Measurements from ENCODE around the gene NCR2. TPM values are rescaled to one million over a fixed set of nuclear protein-coding genes. Genes with fewer than 3 reads are reported as not detected.

NCR2 gene
- total RNA-seq, 2 donors from 2014 or later: not detected

DNA sequence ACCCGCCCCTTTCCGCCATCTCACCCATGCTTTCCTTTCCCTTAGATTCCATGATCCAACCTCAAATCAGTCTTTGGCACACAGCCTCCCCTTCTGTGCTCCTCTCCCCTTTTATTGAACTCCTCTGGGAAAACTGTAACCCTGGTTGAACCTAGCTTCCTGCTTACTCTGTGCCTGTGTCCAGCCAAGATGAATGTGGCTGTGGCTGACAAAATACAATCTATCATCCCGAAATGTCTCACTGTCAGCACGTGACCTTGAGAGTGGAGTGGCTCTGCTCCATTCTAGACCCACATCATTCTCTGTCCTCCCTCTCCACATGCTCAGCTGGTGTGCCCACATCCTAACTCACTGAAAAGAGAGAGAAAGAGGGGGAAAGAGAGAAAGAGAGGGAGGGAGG lies 11.0 kb downstream of the NCR2 start:
- H3K27ac ChIP-seq: no peak overlapping the region
- H3K36me3 ChIP-seq: no peaks in the 10 kb centered on the region
- no peak for DNase-seq (ENCODE audit: low spot score)
- TF ChIP-seq, protein P1, sequence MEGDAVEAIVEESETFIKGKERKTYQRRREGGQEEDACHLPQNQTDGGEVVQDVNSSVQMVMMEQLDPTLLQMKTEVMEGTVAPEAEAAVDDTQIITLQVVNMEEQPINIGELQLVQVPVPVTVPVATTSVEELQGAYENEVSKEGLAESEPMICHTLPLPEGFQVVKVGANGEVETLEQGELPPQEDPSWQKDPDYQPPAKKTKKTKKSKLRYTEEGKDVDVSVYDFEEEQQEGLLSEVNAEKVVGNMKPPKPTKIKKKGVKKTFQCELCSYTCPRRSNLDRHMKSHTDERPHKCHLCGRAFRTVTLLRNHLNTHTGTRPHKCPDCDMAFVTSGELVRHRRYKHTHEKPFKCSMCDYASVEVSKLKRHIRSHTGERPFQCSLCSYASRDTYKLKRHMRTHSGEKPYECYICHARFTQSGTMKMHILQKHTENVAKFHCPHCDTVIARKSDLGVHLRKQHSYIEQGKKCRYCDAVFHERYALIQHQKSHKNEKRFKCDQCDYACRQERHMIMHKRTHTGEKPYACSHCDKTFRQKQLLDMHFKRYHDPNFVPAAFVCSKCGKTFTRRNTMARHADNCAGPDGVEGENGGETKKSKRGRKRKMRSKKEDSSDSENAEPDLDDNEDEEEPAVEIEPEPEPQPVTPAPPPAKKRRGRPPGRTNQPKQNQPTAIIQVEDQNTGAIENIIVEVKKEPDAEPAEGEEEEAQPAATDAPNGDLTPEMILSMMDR (IDR thresholded peaks at IDR 0.05): no peak
- H3K4me1 ChIP-seq: no peaks in the 10 kb centered on the region
- H3K27me3 ChIP-seq: no peaks in the 10 kb centered on the region
- H3K9me3 ChIP-seq: peaks cover 0 to 3% of the 10 kb centered on the region in 2 donors
- no peak overlapping the region for H3K4me3 ChIP-seq

DNA sequence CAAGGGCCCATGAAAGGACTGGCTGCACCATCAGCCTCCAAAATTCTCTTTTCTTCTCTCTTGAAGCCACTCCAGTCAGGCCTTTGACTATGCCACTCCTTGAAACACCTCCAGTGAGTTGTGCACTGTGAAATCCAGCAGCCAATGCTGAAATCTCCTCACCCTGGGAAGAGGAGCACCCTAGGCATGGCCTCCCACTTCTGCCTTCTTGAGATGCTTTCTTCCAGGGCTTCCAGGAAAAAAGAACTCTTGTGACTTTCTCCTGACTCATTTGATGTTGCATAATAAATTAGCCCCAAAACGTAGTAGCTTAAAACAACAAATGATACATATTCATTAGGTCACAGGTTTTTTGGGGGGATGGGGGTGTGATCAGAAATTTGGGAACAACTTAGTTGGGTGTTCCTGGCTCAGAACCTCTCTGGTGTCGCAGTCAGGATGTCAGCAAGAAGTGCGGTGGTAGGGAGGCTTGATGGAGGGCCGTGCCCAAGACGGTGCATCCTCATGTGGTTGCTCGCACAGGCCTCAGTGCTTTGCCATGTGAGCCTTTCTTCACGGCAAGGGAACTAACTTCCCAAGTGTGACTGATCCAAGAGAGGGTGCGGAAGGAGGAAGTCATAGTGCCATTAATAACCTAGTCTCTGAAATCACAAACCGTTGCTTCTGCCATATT lies 12.1 kb downstream of the NCR2 start:
- H3K4me1 ChIP-seq: no peaks in the 10 kb centered on the region
- no peak overlapping the region for H3K4me3 ChIP-seq
- no peaks in the 10 kb centered on the region for H3K36me3 ChIP-seq
- H3K9me3 ChIP-seq: peaks cover 0 to 3% of the 10 kb centered on the region in 2 donors
- H3K27ac ChIP-seq: no peak overlapping the region
- no peaks in the 10 kb centered on the region for H3K27me3 ChIP-seq
- DNase-seq (ENCODE audit: low spot score): peak; percentile 52
- TF ChIP-seq, protein P1 (IDR thresholded peaks at IDR 0.05): no peak

DNA sequence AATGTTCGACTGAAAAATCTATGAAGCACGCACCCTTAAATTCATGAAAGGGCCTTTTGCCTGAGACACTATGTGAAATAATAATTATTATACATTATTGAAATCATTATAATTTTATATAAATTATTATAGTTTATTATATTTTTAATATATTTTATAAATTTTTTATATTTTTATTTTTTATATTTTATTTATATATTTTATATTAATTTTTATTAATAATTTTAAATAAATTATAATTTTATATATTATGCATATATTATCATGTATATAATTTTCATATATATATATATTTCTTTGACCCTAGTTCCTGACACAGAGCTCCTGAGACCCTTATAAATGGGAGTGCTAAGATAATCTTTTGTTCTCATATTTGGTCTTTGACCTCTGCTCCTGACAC lies 13.5 kb downstream of the NCR2 start:
- no peaks in the 10 kb centered on the region for H3K27me3 ChIP-seq
- no peaks in the 10 kb centered on the region for H3K4me1 ChIP-seq
- no peak overlapping the region for H3K27ac ChIP-seq
- no peak overlapping the region for H3K4me3 ChIP-seq
- H3K9me3 ChIP-seq: peaks cover 0 to 3% of the 10 kb centered on the region in 2 donors
- no peak for DNase-seq (ENCODE audit: low spot score)
- H3K36me3 ChIP-seq: no peaks in the 10 kb centered on the region
- TF ChIP-seq, protein P1 (IDR thresholded peaks at IDR 0.05): no peak

DNA sequence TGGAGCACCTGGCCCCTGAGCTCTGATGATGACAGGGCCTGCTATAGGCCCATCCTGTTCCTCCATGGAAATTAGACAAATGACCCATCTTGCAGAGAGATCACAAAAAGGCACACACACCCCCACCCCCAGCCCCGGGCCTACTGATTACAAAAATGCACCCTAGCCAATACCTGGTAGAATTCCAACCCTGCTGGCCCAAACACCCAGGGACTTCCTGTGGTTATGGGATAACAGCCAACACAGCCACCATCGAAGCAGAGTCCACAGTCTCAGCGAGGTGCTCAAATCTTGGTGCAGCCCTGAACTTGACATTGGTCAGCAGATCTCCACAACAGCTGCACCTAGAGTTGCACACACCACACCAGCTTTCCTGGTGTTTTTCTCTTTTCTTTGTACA lies 17.0 kb downstream of the NCR2 start:
- Histone ChIP-seq H3K36me3 (no peaks in the 10 kb centered on the region), H3K27me3 (no peaks in the 10 kb centered on the region), H3K9me3 (peaks cover 0 to 3% of the 10 kb centered on the region in 2 donors), H3K4me3 (no peak overlapping the region), H3K4me1 (no peaks in the 10 kb centered on the region), H3K27ac (no peak overlapping the region)
- TF ChIP-seq, protein P1 (IDR thresholded peaks at IDR 0.05): no peak
- peak; percentile 32 for DNase-seq (ENCODE audit: low spot score)

DNA sequence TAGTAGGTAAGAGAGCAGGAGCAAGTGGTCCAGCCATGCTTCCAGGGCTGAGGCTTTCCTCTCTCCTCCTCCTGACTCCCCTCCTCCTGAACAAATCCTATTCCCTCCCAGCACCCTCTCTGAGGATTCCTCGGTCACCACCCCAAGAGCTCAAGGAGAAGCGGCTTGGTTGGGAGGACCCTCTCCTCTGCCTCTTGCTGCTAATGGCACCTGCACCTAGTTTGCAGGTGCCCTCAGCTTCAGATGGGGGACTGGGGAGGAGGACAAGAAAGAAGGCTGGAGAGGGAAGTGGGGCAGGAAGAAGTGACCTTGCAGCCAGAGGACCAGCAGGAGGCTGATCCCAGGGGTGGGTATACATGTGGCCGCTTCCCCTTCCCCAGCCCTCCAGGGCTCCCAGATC lies 17.5 kb downstream of the NCR2 start:
- Histone ChIP-seq H3K4me1 (no peaks in the 10 kb centered on the region), H3K27me3 (no peaks in the 10 kb centered on the region), H3K4me3 (no peak overlapping the region), H3K27ac (no peak overlapping the region), H3K36me3 (no peaks in the 10 kb centered on the region), H3K9me3 (peaks cover 0 to 3% of the 10 kb centered on the region in 2 donors)
- peak; percentile 5 for DNase-seq (ENCODE audit: low spot score)
- TF ChIP-seq, protein P1 (IDR thresholded peaks at IDR 0.05): no peak

DNA sequence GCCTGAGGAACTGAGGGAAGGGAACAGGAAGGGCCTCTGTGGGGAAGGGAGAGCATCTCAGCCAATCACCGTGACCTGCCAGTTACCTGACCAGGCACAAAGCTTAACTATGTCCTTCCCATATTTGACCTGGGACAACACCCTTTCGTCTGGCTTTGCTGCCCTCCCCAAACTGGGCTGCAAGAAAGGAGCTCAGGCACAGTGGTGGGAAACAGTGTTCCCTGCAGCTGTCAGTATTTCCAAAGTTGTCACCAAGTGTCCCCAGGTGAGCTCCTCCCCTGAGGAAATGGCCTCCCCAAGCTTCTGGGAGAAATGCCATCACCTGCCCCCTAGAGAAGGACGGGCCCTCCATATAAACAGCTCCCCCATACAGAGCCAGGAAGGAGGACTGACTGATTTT lies 17.9 kb downstream of the NCR2 start:
- Histone ChIP-seq H3K27ac (no peak overlapping the region), H3K4me3 (no peak overlapping the region), H3K36me3 (no peaks in the 10 kb centered on the region), H3K4me1 (no peaks in the 10 kb centered on the region), H3K9me3 (peaks cover 0 to 3% of the 10 kb centered on the region in 2 donors), H3K27me3 (no peaks in the 10 kb centered on the region)
- TF ChIP-seq, protein P1 (IDR thresholded peaks at IDR 0.05): no peak
- DNase-seq (ENCODE audit: low spot score): peak; percentile 7
